HCT116 (cell line): Measurements from ENCODE around the gene FERMT1. TPM values are rescaled to one million over a fixed set of nuclear protein-coding genes. Genes with fewer than 3 reads are reported as not detected.

Experiments
- ATAC-seq: fragments of 200-7000 bp; cut with Tn5 transposase; 2 replicates; pipeline ENCODE4 v1.9.1; 2020; ENCODE audit warnings: mild to moderate bottlenecking, moderate library complexity
- BruUV-seq: library from RNA; stranded (reverse); fragments of 400-500 nt; replicated peaks from 2 replicates; lab custom pipeline; 2021; lab: Mats Ljungman, UMichigan
- CTCF ChIA-PET: fragments of 300-600 bp; sonication (Branson Sonifier 250); formaldehyde crosslinking; loops from one replicate; lab custom pipeline; 2021; ENCODE audit warnings: antibody characterized with exemption; lab: Charles Lee
- POLR2A ChIA-PET: fragments of 300-600, 350-600 bp; sonication (Branson Sonifier 250); formaldehyde crosslinking; loops from one replicate; lab custom pipeline; 2021; ENCODE audit warnings: antibody characterized with exemption; lab: Charles Lee
- RAD21 ChIA-PET, 2 experiments: fragments of 300-600 bp; sonication (Branson Sonifier 250); formaldehyde crosslinking; loops; one replicate each; lab custom pipeline; 2023; ENCODE audit warnings: low total read pairs in 2 of 2; ENCODE audit not compliant: uncharacterized antibody in 2 of 2, unreplicated experiment in 2 of 2, low non-redundant PET in 1 of 2; lab: Charles Lee
- DNase-seq: peaks from one replicate; pipeline ENCODE4 v3.0.0-alpha.2; 2010; ENCODE audit warnings: low read depth, low spot score
- H2AFZ ChIP-seq: fragments of 200-600 bp; shearing (Covaris generic), sonication (generic); 2 replicates; pipeline ENCODE4 v1.6.1; 2017; ENCODE audit warnings: low read depth, mixed run types, mixed read lengths, antibody characterized with exemption, low read length; ENCODE audit not compliant: poor library complexity, severe bottlenecking
- H3K27ac ChIP-seq: 2 replicates; pipeline ENCODE4 v1.5.1; 2012; ENCODE audit warnings: low read depth, low read length
- H3K27me3 ChIP-seq: fragments of 200-600 bp; sonication (generic); 2 replicates; pipeline ENCODE4 v1.6.1; 2016; ENCODE audit warnings: mixed run types, low read length, mixed read lengths; ENCODE audit not compliant: insufficient read depth
- H3K36me3 ChIP-seq, 2 experiments: fragments of 200-500 bp in 1 of 2; fragments of 200-600 bp in 1 of 2; sonication (Bioruptor generic) in 1 of 2; sonication (generic) in 1 of 2; 2 replicates each; pipeline versions ENCODE4 v1.5.1 to v1.6.1; 2014 to 2016; ENCODE audit warnings: low read length in 2 of 2, inconsistent platforms in 1 of 2, mixed read lengths in 1 of 2, mixed run types in 1 of 2; ENCODE audit not compliant: insufficient read depth in 2 of 2, control insufficient read depth in 1 of 2
- H3K4me1 ChIP-seq, 2 experiments: fragments of 200-600 bp in 1 of 2; sonication (generic) in 1 of 2; 2 replicates each; pipeline versions ENCODE4 v1.5.1 to v1.6.1; 2012 to 2017; ENCODE audit warnings: low read length in 2 of 2, inconsistent platforms in 1 of 2, mild to moderate bottlenecking in 1 of 2, mixed read lengths in 1 of 2, mixed run types in 1 of 2, moderate library complexity in 1 of 2; ENCODE audit not compliant: insufficient read depth in 2 of 2, control insufficient read depth in 1 of 2
- H3K4me2 ChIP-seq: fragments of 200-600 bp; sonication (generic); 2 replicates; pipeline ENCODE4 v1.6.1; 2017; ENCODE audit warnings: mixed run types, low read length, mixed read lengths
- H3K4me3 ChIP-seq, 2 experiments: fragments of 200-600 bp in 1 of 2; sonication (generic) in 1 of 2; replicated peaks in 1 of 2; 2 replicates each; pipeline ENCODE4 v1.5.1; 2011 to 2016; ENCODE audit warnings: low read length in 2 of 2, control low read depth in 1 of 2, low read depth in 1 of 2, mild to moderate bottlenecking in 1 of 2, mixed read lengths in 1 of 2, mixed run types in 1 of 2
- H3K79me2 ChIP-seq: fragments of 200-600 bp; sonication (generic); 2 replicates; pipeline ENCODE4 v1.6.1; 2017; ENCODE audit warnings: mild to moderate bottlenecking, mixed run types, low read length, moderate library complexity, mixed read lengths; ENCODE audit not compliant: insufficient read depth
- H3K9ac ChIP-seq: fragments of 200-600 bp; sonication (generic); 2 replicates; pipeline ENCODE4 v1.6.1; 2016; ENCODE audit warnings: low read length, mixed read lengths
- H3K9me2 ChIP-seq: fragments of 200-600 bp; sonication (generic), shearing (Covaris generic); 2 replicates; pipeline ENCODE4 v1.6.1; 2017; ENCODE audit warnings: mixed run types, mild to moderate bottlenecking, moderate library complexity; ENCODE audit not compliant: insufficient read depth
- H3K9me3 ChIP-seq, 2 experiments: fragments of 200-500 bp in 1 of 2; fragments of 200-600 bp in 1 of 2; sonication (Bioruptor generic) in 1 of 2; sonication (generic) in 1 of 2; 2 replicates each; pipeline ENCODE4 v1.6.1; 2014 to 2017; ENCODE audit warnings: low read length in 2 of 2, mixed read lengths in 2 of 2, inconsistent platforms in 1 of 2, low read depth in 1 of 2, mild to moderate bottlenecking in 1 of 2, mixed run types in 1 of 2, moderate library complexity in 1 of 2; ENCODE audit not compliant: control insufficient read depth in 1 of 2, insufficient read depth in 1 of 2
- H4K20me1 ChIP-seq: fragments of 200-600 bp; sonication (generic), shearing (Covaris generic); 2 replicates; pipeline ENCODE4 v1.6.1; 2017; ENCODE audit warnings: mixed run types, mild to moderate bottlenecking, moderate library complexity; ENCODE audit not compliant: insufficient read depth
- CEBPB ChIP-seq: IDR thresholded peaks from 2 replicates; pipeline ENCODE4 v1.6.1; 2012; ENCODE audit warnings: low read depth
- EGR1 ChIP-seq: IDR thresholded peaks from 2 replicates; pipeline ENCODE4 v1.6.1; 2012; ENCODE audit warnings: low read depth
- ELF1 ChIP-seq: IDR thresholded peaks from 2 replicates; pipeline ENCODE4 v1.6.1; 2012; ENCODE audit warnings: low read depth, borderline replicate concordance
- FOSL1 ChIP-seq: IDR thresholded peaks from 2 replicates; pipeline ENCODE4 v1.6.1; 2012; ENCODE audit warnings: low read depth
- POLR2A ChIP-seq: IDR thresholded peaks from 2 replicates; pipeline ENCODE4 v1.7.0; 2011; ENCODE audit warnings: borderline replicate concordance; ENCODE audit not compliant: insufficient read depth, insufficient read length; ENCODE audit errors: extremely low read depth
- POLR2AphosphoS5 ChIP-seq: IDR thresholded peaks from 2 replicates; pipeline ENCODE4 v1.6.1; 2011; ENCODE audit warnings: mild to moderate bottlenecking, low read depth, low read length, moderate library complexity
- SP1 ChIP-seq: IDR thresholded peaks from 2 replicates; pipeline ENCODE4 v1.6.1; 2012; ENCODE audit warnings: low read depth
- TCF7L2 ChIP-seq: IDR thresholded peaks from 2 replicates; pipeline ENCODE4 v1.7.0; 2011; ENCODE audit warnings: borderline replicate concordance, inconsistent platforms; ENCODE audit not compliant: insufficient read depth, insufficient read length; ENCODE audit errors: extremely low read depth
- intact Hi-C: fragments of 100-400 bp; cut with micrococcal nuclease; formaldehyde crosslinking; loops from 2 replicates; pipeline ENCODE4 v1.10.0; 2022
- total RNA-seq: library from RNA; stranded (reverse); gene quantifications from one replicate; pipeline ENCODE4 v1.2.1, GENCODE V29; 2021; ENCODE audit not compliant: unreplicated experiment
- TF ChIP-seq, protein P1 (sequence below): IDR thresholded peaks from 2 replicates; pipeline ENCODE4 v1.6.1; 2012
- TF ChIP-seq, protein P2 (sequence below), 3 experiments: fragments of 200-600 bp in 1 of 3; sonication (generic) in 1 of 3; IDR thresholded peaks in 2 of 3; conservative IDR thresholded peaks in 1 of 3; 2 replicates each; pipeline ENCODE4 v1.5.1; 2012 to 2017; ENCODE audit warnings: low read depth in 2 of 3, low read length in 2 of 3, antibody characterized with exemption in 1 of 3, borderline replicate concordance in 1 of 3, control low read depth in 1 of 3, mild to moderate bottlenecking in 1 of 3, mixed read lengths in 1 of 3, mixed run types in 1 of 3, moderate library complexity in 1 of 3; ENCODE audit not compliant: insufficient read depth in 1 of 3
- TF ChIP-seq, protein P3 (sequence below): IDR thresholded peaks from 2 replicates; pipeline ENCODE4 v1.6.1; 2012

Gene FERMT1
- total RNA-seq, 1 experiment from 2014 or later = 34.9 TPM

DNA sequence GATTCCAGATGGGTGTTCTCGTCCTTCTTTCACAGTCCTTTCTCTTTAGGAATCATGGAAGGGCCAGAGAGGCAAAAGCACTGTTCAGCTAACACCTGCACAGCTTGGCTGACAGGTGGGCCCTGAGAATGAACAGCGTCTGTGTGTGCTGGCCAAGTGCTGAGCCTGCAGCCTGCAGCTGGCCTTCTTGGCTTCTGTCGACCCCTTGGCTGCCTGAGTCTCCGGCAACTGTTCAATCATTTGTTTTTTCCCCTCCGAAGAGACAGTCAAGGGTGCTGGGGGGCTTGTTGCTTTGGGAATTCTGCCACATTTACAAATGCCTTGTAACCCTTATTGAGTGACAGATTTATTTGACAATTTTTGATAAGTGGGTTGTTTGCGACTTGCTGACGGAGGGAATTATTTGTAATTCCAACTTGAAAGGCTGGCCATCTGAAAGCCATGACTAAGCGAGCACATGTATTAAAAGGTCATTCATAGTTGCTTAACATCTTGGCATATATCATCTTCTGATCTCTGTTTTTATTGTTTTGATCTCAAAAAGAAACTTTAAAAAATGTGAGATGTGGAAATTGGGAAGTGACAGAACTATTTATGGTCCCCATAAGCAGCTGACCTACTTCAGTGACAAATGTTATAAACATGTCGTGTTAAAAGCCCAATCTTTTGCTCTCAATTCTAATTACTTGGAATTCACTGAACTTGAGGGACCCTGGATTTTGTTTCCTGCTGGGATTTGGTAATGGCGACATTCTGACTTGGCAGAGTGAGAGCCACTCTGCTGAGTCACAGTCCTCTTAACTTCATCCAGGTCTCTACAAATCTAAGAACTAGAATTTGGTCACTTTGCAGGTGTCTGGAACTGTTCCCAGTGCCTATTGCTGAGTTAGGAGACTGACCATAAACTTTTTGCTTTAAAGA, 41.9 kb upstream of the FERMT1 start:
- Histone ChIP-seq H3K36me3 (no peaks in the 10 kb centered on the region), H3K9ac (no peak overlapping the region), H3K4me2 (peak overlapping the region; percentile 33), H2AFZ (peak overlapping the region; percentile 22), H3K4me1 (peaks cover 10 to 15% of the 10 kb centered on the region in 2 experiments), H3K79me2 (no peaks in the 10 kb centered on the region), H3K9me3 (no peaks in the 10 kb centered on the region), H3K27ac (peak overlapping the region; percentile 31; the same call in 1 of the 2 replicates), H3K4me3 (no peak overlapping the region), H3K27me3 (peaks cover 22% of the 10 kb centered on the region; the same call in 1 of the 2 replicates), H4K20me1 (no peaks in the 10 kb centered on the region), H3K9me2 (no peaks in the 10 kb centered on the region; the same call in 1 of the 2 replicates)
- ATAC-seq (peak; percentile 63), DNase-seq (peak; percentile 15)
- POLR2A ChIA-PET = no interaction called here
- CTCF ChIA-PET = no interaction called here
- TF ChIP-seq POLR2A (no peak), TCF7L2 (no peak), ELF1 (no peak), SP1 (no peak), EGR1 (no peak), FOSL1 (no peak), POLR2AphosphoS5 (no peak), CEBPB (no peak)
- TF ChIP-seq, protein P1, sequence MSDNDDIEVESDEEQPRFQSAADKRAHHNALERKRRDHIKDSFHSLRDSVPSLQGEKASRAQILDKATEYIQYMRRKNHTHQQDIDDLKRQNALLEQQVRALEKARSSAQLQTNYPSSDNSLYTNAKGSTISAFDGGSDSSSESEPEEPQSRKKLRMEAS = no peak
- TF ChIP-seq, protein P2, sequence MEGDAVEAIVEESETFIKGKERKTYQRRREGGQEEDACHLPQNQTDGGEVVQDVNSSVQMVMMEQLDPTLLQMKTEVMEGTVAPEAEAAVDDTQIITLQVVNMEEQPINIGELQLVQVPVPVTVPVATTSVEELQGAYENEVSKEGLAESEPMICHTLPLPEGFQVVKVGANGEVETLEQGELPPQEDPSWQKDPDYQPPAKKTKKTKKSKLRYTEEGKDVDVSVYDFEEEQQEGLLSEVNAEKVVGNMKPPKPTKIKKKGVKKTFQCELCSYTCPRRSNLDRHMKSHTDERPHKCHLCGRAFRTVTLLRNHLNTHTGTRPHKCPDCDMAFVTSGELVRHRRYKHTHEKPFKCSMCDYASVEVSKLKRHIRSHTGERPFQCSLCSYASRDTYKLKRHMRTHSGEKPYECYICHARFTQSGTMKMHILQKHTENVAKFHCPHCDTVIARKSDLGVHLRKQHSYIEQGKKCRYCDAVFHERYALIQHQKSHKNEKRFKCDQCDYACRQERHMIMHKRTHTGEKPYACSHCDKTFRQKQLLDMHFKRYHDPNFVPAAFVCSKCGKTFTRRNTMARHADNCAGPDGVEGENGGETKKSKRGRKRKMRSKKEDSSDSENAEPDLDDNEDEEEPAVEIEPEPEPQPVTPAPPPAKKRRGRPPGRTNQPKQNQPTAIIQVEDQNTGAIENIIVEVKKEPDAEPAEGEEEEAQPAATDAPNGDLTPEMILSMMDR (IDR thresholded peaks at IDR 0.05 in 2 of 3, conservative IDR thresholded peaks at IDR 0.05 in 1 of 3; ENCODE audit: borderline replicate concordance in 1 of 3, insufficient read depth in 1 of 3, low read depth in 2 of 3, low read length in 2 of 3) = no peak
- TF ChIP-seq, protein P3, sequence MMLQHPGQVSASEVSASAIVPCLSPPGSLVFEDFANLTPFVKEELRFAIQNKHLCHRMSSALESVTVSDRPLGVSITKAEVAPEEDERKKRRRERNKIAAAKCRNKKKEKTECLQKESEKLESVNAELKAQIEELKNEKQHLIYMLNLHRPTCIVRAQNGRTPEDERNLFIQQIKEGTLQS = no peak
- BruUV-seq = no TSS peak
- intact Hi-C loops = no loop called here
- RAD21 ChIA-PET = no interaction called here
